ENCODE data around the gene FTSJ3. TPM values are rescaled to one million over a fixed set of nuclear protein-coding genes. Genes with fewer than 3 reads are reported as not detected.

FTSJ3 gene
- total and polyA plus RNA-seq, 2 of the 13 experiments (the other 11 are each of a cell fraction or from before 2014, with no cell fraction given) = 26.0 to 64.2 TPM

GRCh38 chr17:63780928-63781327, 46.5 kb downstream of the FTSJ3 start (continued):
- no peak for TF ChIP-seq ZNF574 (CRISPR knock-in tag; IDR thresholded peaks at IDR 0.05)
- TF ChIP-seq ZNF556 (CRISPR knock-in tag; IDR thresholded peaks at IDR 0.05; ENCODE audit: borderline replicate concordance) = no peak
- TF ChIP-seq FOXP4 (CRISPR knock-in tag; IDR thresholded peaks at IDR 0.05) = no peak
- TF ChIP-seq ZNF180 (CRISPR knock-in tag; IDR thresholded peaks at IDR 0.05; ENCODE audit: borderline replicate concordance, low read depth) = no peak
- no peak for TF ChIP-seq ZNF121 (CRISPR knock-in tag; IDR thresholded peaks at IDR 0.05)
- no peak for TF ChIP-seq PLRG1 (conservative IDR thresholded peaks at IDR 0.05)
- TF ChIP-seq HMG20B (CRISPR knock-in tag; conservative IDR thresholded peaks at IDR 0.05) = no peak
- no peak for TF ChIP-seq ZNF24 (IDR thresholded peaks at IDR 0.05)
- TF ChIP-seq ZNF12 (CRISPR knock-in tag; IDR thresholded peaks at IDR 0.05) = no peak

GRCh38 chr17:63780507-63780906, 47.0 kb downstream of the FTSJ3 start:
- CTCF ChIA-PET (ENCODE audit: low intra/inter-chr PET ratio, low total read pairs) = no interaction called here
- DNase-seq (ENCODE audit: low spot score) (no peak), FAIRE-seq (no peak), ATAC-seq (no peak)
- Histone ChIP-seq H3K36me3 (replicated peaks in 1 of 2; ENCODE audit: control insufficient read depth in 1 of 2, insufficient read depth in 2 of 2, low read length in 2 of 2) (peaks cover 15 to 72% of the 10 kb centered on the region in 2 experiments), H3K4me2 (ENCODE audit: low read depth, low read length) (no peak overlapping the region), H3K27ac (ENCODE audit: extremely low read length, insufficient read depth, low read length) (no peak overlapping the region), H3K9ac (ENCODE audit: insufficient read depth, low read depth, low read length) (no peak overlapping the region), H3K79me2 (ENCODE audit: insufficient read depth, low read length) (peaks cover 96% of the 10 kb centered on the region), H3K27me3 (ENCODE audit: control insufficient read depth in 1 of 2, insufficient read depth in 2 of 2, low read length in 2 of 2) (no peaks in the 10 kb centered on the region), H3K4me1 (ENCODE audit: insufficient read depth, low read length) (peaks cover 92% of the 10 kb centered on the region), H4K20me1 (ENCODE audit: insufficient read depth, low read length) (peaks cover 63% of the 10 kb centered on the region), H3K9me3 (ENCODE audit: low read length) (no peaks in the 10 kb centered on the region), H2AFZ (ENCODE audit: low read length) (no peak overlapping the region), H3K4me3 (replicated peaks in 1 of 3; ENCODE audit: insufficient read depth in 1 of 3, low read depth in 2 of 3, low read length in 3 of 3) (no peak overlapping the region)
- no TSS peak for BruUV-seq (replicated peaks)
- POLR2A ChIA-PET = no interaction called here
- intact Hi-C loops (cut with micrococcal nuclease; ENCODE audit: unreplicated experiment) = no loop called here
- WGBS (ENCODE audit: low lambda C conversion rate) = 100% methylated on average over 1 of the region's 1 CpG
- in situ Hi-C loops (cut with HindIII; ENCODE audit: extremely low pct_ligation_motif_present, low pct_unique_long_range_greater_than_20kb) = no loop called here
- TF ChIP-seq ZNF512B (CRISPR knock-in tag; IDR thresholded peaks at IDR 0.05; ENCODE audit: borderline replicate concordance) (no peak), FOXK1 (CRISPR knock-in tag; IDR thresholded peaks at IDR 0.05; ENCODE audit: borderline replicate concordance, low read depth) (no peak), WIZ (CRISPR knock-in tag; IDR thresholded peaks at IDR 0.05) (no peak), SMAD3 (CRISPR knock-in tag; IDR thresholded peaks at IDR 0.05) (no peak), ZNF335 (CRISPR knock-in tag; IDR thresholded peaks at IDR 0.05) (no peak), ZBTB49 (CRISPR knock-in tag; IDR thresholded peaks at IDR 0.05; ENCODE audit: borderline replicate concordance) (no peak)

Measured in HepG2 (cell line).